ENCODE data around the gene ZNF775. TPM values are rescaled to one million over a fixed set of nuclear protein-coding genes. Genes with fewer than 3 reads are reported as not detected.

The ZNF775 gene
- total RNA-seq, 2 experiments from 2014 or later: 4.2 to 4.4 TPM

GRCh38 chr7:150421831-150422230, 42.7 kb downstream of the ZNF775 start:
- H3K27me3 Mint-ChIP-seq: no peaks in the 10 kb centered on the region
- no peak for DNase-seq
- POLR2A ChIA-PET: no interaction called here
- no peak overlapping the region for H3K27ac Mint-ChIP-seq
- no peaks in the 10 kb centered on the region for H3K9me3 Mint-ChIP-seq
- CTCF ChIA-PET: interaction anchor here (0.7 to 1.5 kb wide), 7 partner anchors 11 to 92 kb away, joined by 3 to 4 read pairs (median 3); no protein-coding TSS in a partner anchor
- H3K4me3 Mint-ChIP-seq: no peak overlapping the region
- H3K36me3 Mint-ChIP-seq (ENCODE audit: low read depth): no peaks in the 10 kb centered on the region
- peaks cover 11% of the 10 kb centered on the region for H3K4me1 Mint-ChIP-seq

- Mint-ChIP-seq H3K9me3 (no peaks in the 10 kb centered on the region), H3K4me3 (no peak overlapping the region), H3K36me3 (ENCODE audit: low read depth) (no peaks in the 10 kb centered on the region), H3K27ac (no peak overlapping the region), H3K4me1 (peaks cover 19% of the 10 kb centered on the region), H3K27me3 (no peaks in the 10 kb centered on the region)
- ChIA-PET POLR2A (no interaction called here), CTCF (no interaction called here)
- no peak for DNase-seq
Observed at GRCh38 chr7:150425670-150426069, 46.5 kb downstream of the ZNF775 start.

GRCh38 chr7:150428671-150429451, 49.7 kb downstream of the ZNF775 start:
- H3K36me3 Mint-ChIP-seq (ENCODE audit: low read depth): no peaks in the 10 kb centered on the region
- no peak overlapping the region for H3K4me3 Mint-ChIP-seq
- peak overlapping the region; percentile 48 for H3K27ac Mint-ChIP-seq
- POLR2A ChIA-PET: no interaction called here
- H3K27me3 Mint-ChIP-seq: no peaks in the 10 kb centered on the region
- CTCF ChIA-PET: interaction anchor here (1.0 to 3.7 kb wide), 3 partner anchors 10 to 19 kb away, joined by 3 to 16 read pairs (median 4); no protein-coding TSS in a partner anchor
- no peaks in the 10 kb centered on the region for H3K9me3 Mint-ChIP-seq
- no peak for DNase-seq
- peaks cover 24% of the 10 kb centered on the region for H3K4me1 Mint-ChIP-seq

- no peak for DNase-seq
- H3K27ac Mint-ChIP-seq: no peak overlapping the region
- H3K27me3 Mint-ChIP-seq: no peaks in the 10 kb centered on the region
- ChIA-PET CTCF (interaction anchor here (0.6 to 3.7 kb wide), 2 partner anchors 11 to 19 kb away, joined by 4 to 16 read pairs; no protein-coding TSS in a partner anchor), POLR2A (no interaction called here)
- no peaks in the 10 kb centered on the region for H3K9me3 Mint-ChIP-seq
- peaks cover 2% of the 10 kb centered on the region for H3K36me3 Mint-ChIP-seq (ENCODE audit: low read depth)
- H3K4me3 Mint-ChIP-seq: no peak overlapping the region
- H3K4me1 Mint-ChIP-seq: peaks cover 33% of the 10 kb centered on the region
Observed at GRCh38 chr7:150429699-150430098, 50.6 kb downstream of the ZNF775 start.

GRCh38 chr7:150430465-150431085, 51.4 kb downstream of the ZNF775 start:
- H3K27me3 Mint-ChIP-seq: no peaks in the 10 kb centered on the region
- H3K36me3 Mint-ChIP-seq (ENCODE audit: low read depth): peaks cover 2% of the 10 kb centered on the region
- no peaks in the 10 kb centered on the region for H3K9me3 Mint-ChIP-seq
- POLR2A ChIA-PET: interaction anchor here (0.6 kb wide), 1 partner anchor 50 kb away, joined by 3 read pairs; no protein-coding TSS in a partner anchor
- CTCF ChIA-PET: interaction anchor here (0.6 to 3.7 kb wide), 4 partner anchors 10 to 99 kb away, joined by 3 to 16 read pairs (median 4); no protein-coding TSS in a partner anchor
- DNase-seq: no peak
- H3K4me3 Mint-ChIP-seq: no peak overlapping the region
- no peak overlapping the region for H3K27ac Mint-ChIP-seq
- peaks cover 39% of the 10 kb centered on the region for H3K4me1 Mint-ChIP-seq

- CTCF ChIA-PET: interaction anchor here (0.9 to 3.7 kb wide), 6 partner anchors 13 to 135 kb away, joined by 3 to 16 read pairs (median 4); no protein-coding TSS in a partner anchor
- Mint-ChIP-seq H3K36me3 (ENCODE audit: low read depth) (peaks cover 2% of the 10 kb centered on the region), H3K4me3 (no peak overlapping the region)
Observed at GRCh38 chr7:150431839-150432658, 52.9 kb downstream of the ZNF775 start.

GRCh38 chr7:150432915-150433892, 54.1 kb downstream of the ZNF775 start:
- Mint-ChIP-seq H3K4me3 (peak overlapping the region; percentile 69), H3K4me1 (peaks cover 45% of the 10 kb centered on the region), H3K9me3 (no peaks in the 10 kb centered on the region), H3K36me3 (ENCODE audit: low read depth) (peaks cover 2% of the 10 kb centered on the region), H3K27ac (peak overlapping the region; percentile 86), H3K27me3 (no peaks in the 10 kb centered on the region)
- DNase-seq: no peak
- CTCF ChIA-PET: interaction anchor here (0.9 to 1.7 kb wide), 12 partner anchors 12 to 346 kb away, joined by 3 to 5 read pairs (median 3); partner anchors contain the start of genes GIMAP8, REPIN1 and ZNF775
- POLR2A ChIA-PET: interaction anchor here (0.7 kb wide), 1 partner anchor 21 kb away, joined by 3 read pairs; no protein-coding TSS in a partner anchor

More at GRCh38 chr7:150431839-150432658, 52.9 kb downstream of the ZNF775 start:
- POLR2A ChIA-PET: no interaction called here
- H3K9me3 Mint-ChIP-seq: no peaks in the 10 kb centered on the region
- H3K27ac Mint-ChIP-seq: no peak overlapping the region
- DNase-seq: no peak
- peaks cover 45% of the 10 kb centered on the region for H3K4me1 Mint-ChIP-seq
- H3K27me3 Mint-ChIP-seq: no peaks in the 10 kb centered on the region

- POLR2A ChIA-PET: interaction anchor here (0.6 kb wide), 1 partner anchor 23 kb away, joined by 3 read pairs; no protein-coding TSS in a partner anchor
Observed at GRCh38 chr7:150434240-150434639, 55.1 kb downstream of the ZNF775 start.

GRCh38 chr7:150435047-150435389, 55.9 kb downstream of the ZNF775 start:
- ChIA-PET POLR2A (interaction anchor here (0.6 kb wide), 1 partner anchor 22 kb away, joined by 3 read pairs; no protein-coding TSS in a partner anchor), CTCF (interaction anchor here (1.1 kb wide), 1 partner anchor 12 kb away, joined by 3 read pairs; no protein-coding TSS in a partner anchor)
- Mint-ChIP-seq H3K27ac (no peak overlapping the region), H3K4me1 (peaks cover 43% of the 10 kb centered on the region), H3K4me3 (no peak overlapping the region), H3K9me3 (peaks cover 3% of the 10 kb centered on the region), H3K36me3 (ENCODE audit: low read depth) (peaks cover 5% of the 10 kb centered on the region), H3K27me3 (no peaks in the 10 kb centered on the region)
- no peak for DNase-seq

More at GRCh38 chr7:150434240-150434639, 55.1 kb downstream of the ZNF775 start:
- H3K4me3 Mint-ChIP-seq: no peak overlapping the region
- peaks cover 2% of the 10 kb centered on the region for H3K36me3 Mint-ChIP-seq (ENCODE audit: low read depth)
- CTCF ChIA-PET: interaction anchor here (0.9 to 1.4 kb wide), 6 partner anchors 13 to 345 kb away, joined by 3 to 4 read pairs (median 3); partner anchors contain the start of genes GIMAP8, REPIN1 and ZNF775
- no peaks in the 10 kb centered on the region for H3K27me3 Mint-ChIP-seq
- H3K4me1 Mint-ChIP-seq: peaks cover 40% of the 10 kb centered on the region
- H3K27ac Mint-ChIP-seq: peak overlapping the region; percentile 86
- no peak for DNase-seq
- no peaks in the 10 kb centered on the region for H3K9me3 Mint-ChIP-seq

- POLR2A ChIA-PET: no interaction called here
- Mint-ChIP-seq H3K27ac (no peak overlapping the region), H3K4me3 (no peak overlapping the region)
Observed at GRCh38 chr7:150435390-150436073, 56.4 kb downstream of the ZNF775 start.

GRCh38 chr7:150439967-150440366, 60.8 kb downstream of the ZNF775 start:
- H3K36me3 Mint-ChIP-seq (ENCODE audit: low read depth): peaks cover 33% of the 10 kb centered on the region
- peaks cover 23% of the 10 kb centered on the region for H3K9me3 Mint-ChIP-seq
- H3K27ac Mint-ChIP-seq: no peak overlapping the region
- ChIA-PET POLR2A (no interaction called here), CTCF (interaction anchor here (0.6 to 1.1 kb wide), 4 partner anchors 9 to 563 kb away, joined by 3 to 4 read pairs (median 4); no protein-coding TSS in a partner anchor)
- no peak overlapping the region for H3K4me3 Mint-ChIP-seq
- peaks cover 29% of the 10 kb centered on the region for H3K4me1 Mint-ChIP-seq
- no peaks in the 10 kb centered on the region for H3K27me3 Mint-ChIP-seq
- no peak for DNase-seq

More at GRCh38 chr7:150435390-150436073, 56.4 kb downstream of the ZNF775 start:
- peaks cover 48% of the 10 kb centered on the region for H3K4me1 Mint-ChIP-seq
- H3K27me3 Mint-ChIP-seq: no peaks in the 10 kb centered on the region
- DNase-seq: no peak
- H3K9me3 Mint-ChIP-seq: peaks cover 7% of the 10 kb centered on the region
- peaks cover 8% of the 10 kb centered on the region for H3K36me3 Mint-ChIP-seq (ENCODE audit: low read depth)
- CTCF ChIA-PET: interaction anchor here (1.1 kb wide), 1 partner anchor 12 kb away, joined by 3 read pairs; no protein-coding TSS in a partner anchor

Data from activated CD4-positive, alpha-beta T cell treated with anti-CD3 and anti-CD28 coated beads, Interleukin-2, amount 10 ng/mL, durations not matched to agents 7 days and 5 days (primary cell).